IMR-90 (cell line): ENCODE measurements around the gene PTPN4. TPM values are rescaled to one million over a fixed set of nuclear protein-coding genes. Genes with fewer than 3 reads are reported as not detected.

Source experiments
- ATAC-seq: fragments of 200-7000 bp; cut with Tn5 transposase; 2 replicates; pipeline ENCODE4 v1.9.1; 2020; ENCODE audit warnings: low read depth, mild to moderate bottlenecking, moderate library complexity
- BruUV-seq: library from RNA; stranded (reverse); fragments of 400-500 nt; replicated peaks from 2 replicates; lab custom pipeline; 2021; lab: Mats Ljungman, UMichigan
- CTCF ChIA-PET: fragments of 300-600 bp; formaldehyde crosslinking; extraction: SDS; loops from one replicate; lab custom pipeline; 2021; ENCODE audit warnings: antibody characterized with exemption; lab: Yijun Ruan, JAX
- POLR2A ChIA-PET: fragments of 300-600 bp; sonication (Branson Sonifier 250); formaldehyde crosslinking; loops from one replicate; lab custom pipeline; 2022; ENCODE audit warnings: antibody characterized with exemption; ENCODE audit not compliant: unreplicated experiment; lab: Charles Lee
- DNase-seq: peaks from one replicate; pipeline ENCODE4 v3.0.0; 2013
- H2AFZ ChIP-seq: replicated peaks from 2 replicates; pipeline ENCODE3; 2013; ENCODE audit warnings: low read length, mild to moderate bottlenecking; ENCODE audit not compliant: poor library complexity
- H2AK5ac ChIP-seq: 2 replicates; pipeline ENCODE4 v1.6.1; 2013; ENCODE audit warnings: low read depth, low read length, inconsistent platforms
- H2AK9ac ChIP-seq: replicated peaks from 2 replicates; pipeline ENCODE3; 2013; ENCODE audit warnings: mild to moderate bottlenecking, low read depth, low read length, moderate library complexity; ENCODE audit not compliant: poor library complexity
- H2BK120ac ChIP-seq: 2 replicates; pipeline ENCODE4 v1.6.1; 2013; ENCODE audit warnings: low read depth, low read length, inconsistent platforms
- H2BK15ac ChIP-seq: 3 replicates; pipeline ENCODE4 v1.6.1; 2013; ENCODE audit warnings: low read depth, low read length, inconsistent platforms
- H2BK20ac ChIP-seq: 2 replicates; pipeline ENCODE4 v1.6.1; 2013; ENCODE audit warnings: low read depth, mild to moderate bottlenecking, inconsistent platforms, low read length, moderate library complexity
- H2BK5ac ChIP-seq: 2 replicates; pipeline ENCODE4 v1.6.1; 2013; ENCODE audit warnings: mild to moderate bottlenecking, low read depth, low read length, inconsistent platforms; ENCODE audit not compliant: poor library complexity, severe bottlenecking
- H3K14ac ChIP-seq: replicated peaks from 2 replicates; pipeline ENCODE4 v1.6.1; 2013; ENCODE audit warnings: low read depth, low read length, inconsistent platforms
- H3K18ac ChIP-seq: 2 replicates; pipeline ENCODE4 v1.6.1; 2013; ENCODE audit warnings: low read depth, low read length, control low read depth
- H3K23ac ChIP-seq: 2 replicates; pipeline ENCODE4 v1.6.1; 2013; ENCODE audit warnings: low read depth, low read length, inconsistent platforms
- H3K27ac ChIP-seq: 2 replicates; pipeline ENCODE4 v1.5.1; 2013; ENCODE audit warnings: mild to moderate bottlenecking, control low read depth, low read length; ENCODE audit not compliant: insufficient read depth
- H3K27me3 ChIP-seq: 2 replicates; pipeline ENCODE4 v1.6.1; 2013; ENCODE audit warnings: low read length; ENCODE audit not compliant: control insufficient read depth, insufficient read depth
- H3K36me3 ChIP-seq: 2 replicates; pipeline ENCODE4 v1.6.1; 2013; ENCODE audit warnings: low read length, mixed read lengths; ENCODE audit not compliant: control insufficient read depth, insufficient read depth
- H3K4ac ChIP-seq: 2 replicates; pipeline ENCODE4 v1.6.1; 2013; ENCODE audit warnings: low read depth, low read length, inconsistent platforms
- H3K4me1 ChIP-seq: 2 replicates; pipeline ENCODE4 v1.6.1; 2013; ENCODE audit warnings: low read length, mixed read lengths; ENCODE audit not compliant: control insufficient read depth, insufficient read depth
- H3K4me2 ChIP-seq: 2 replicates; pipeline ENCODE4 v1.6.1; 2013; ENCODE audit warnings: low read depth, mild to moderate bottlenecking, control low read depth, low read length, moderate library complexity
- H3K4me3 ChIP-seq: 2 replicates; pipeline ENCODE4 v1.5.1; 2013; ENCODE audit warnings: low read depth, mild to moderate bottlenecking, control low read depth, low read length, moderate library complexity; ENCODE audit not compliant: insufficient read depth
- H3K56ac ChIP-seq: 2 replicates; pipeline ENCODE4 v1.6.1; 2013; ENCODE audit warnings: low read length, inconsistent platforms; ENCODE audit not compliant: insufficient read depth; ENCODE audit errors: extremely low read depth
- H3K79me1 ChIP-seq, 2 experiments: 2 replicates each; pipeline ENCODE4 v1.6.1; 2013; ENCODE audit warnings: low read length in 2 of 2, inconsistent platforms in 1 of 2, low read depth in 1 of 2
- H3K9ac ChIP-seq: 2 replicates; pipeline ENCODE4 v1.6.1; 2013; ENCODE audit warnings: low read depth, low read length, control low read depth
- H3K9me1 ChIP-seq: 2 replicates; pipeline ENCODE4 v1.6.1; 2013; ENCODE audit warnings: low read length, inconsistent platforms; ENCODE audit not compliant: insufficient read depth
- H3K9me3 ChIP-seq: 2 replicates; pipeline ENCODE4 v1.6.1; 2013; ENCODE audit warnings: low read length; ENCODE audit not compliant: control insufficient read depth, insufficient read depth
- H4K20me1 ChIP-seq: 2 replicates; pipeline ENCODE4 v1.6.1; 2013; ENCODE audit warnings: low read length, inconsistent platforms; ENCODE audit not compliant: insufficient read depth
- H4K5ac ChIP-seq: 2 replicates; pipeline ENCODE4 v1.6.1; 2013; ENCODE audit warnings: mild to moderate bottlenecking, low read depth, low read length, control low read depth
- H4K8ac ChIP-seq, 2 experiments: 2 replicates each; pipeline ENCODE4 v1.6.1; 2013; ENCODE audit warnings: low read depth in 2 of 2, low read length in 2 of 2, control low read depth in 1 of 2, inconsistent platforms in 1 of 2
- H4K91ac ChIP-seq: 2 replicates; pipeline ENCODE4 v1.6.1; 2013; ENCODE audit warnings: low read depth, low read length, inconsistent platforms; ENCODE audit not compliant: insufficient read depth
- CHD1 ChIP-seq: IDR thresholded peaks from 2 replicates; pipeline ENCODE4 v1.6.1; 2012; ENCODE audit warnings: low read depth, low read length, improper control_type of control experiment
- FOS ChIP-seq: fragments of 150-350 bp; IDR thresholded peaks from 2 replicates; pipeline ENCODE4 v1.6.1; 2016; ENCODE audit warnings: low read depth, low read length
- POLR2A ChIP-seq: IDR thresholded peaks from 2 replicates; pipeline ENCODE4 v1.6.1; 2012; ENCODE audit warnings: mild to moderate bottlenecking, low read depth, low read length
- RAD21 ChIP-seq: IDR thresholded peaks from 2 replicates; pipeline ENCODE4 v1.6.1; 2012; ENCODE audit warnings: low read length, improper control_type of control experiment
- RCOR1 ChIP-seq: IDR thresholded peaks from 2 replicates; pipeline ENCODE4 v1.6.1; 2012; ENCODE audit warnings: mild to moderate bottlenecking, low read length, improper control_type of control experiment; ENCODE audit not compliant: insufficient replicate concordance
- RFX5 ChIP-seq: IDR thresholded peaks from 2 replicates; pipeline ENCODE4 v1.8.0; 2012; ENCODE audit warnings: low read depth, mild to moderate bottlenecking, low read length, moderate library complexity
- SMC3 ChIP-seq: fragments of 150-350 bp; IDR thresholded peaks from 2 replicates; pipeline ENCODE4 v1.6.1; 2016; ENCODE audit warnings: low read depth, mild to moderate bottlenecking, antibody characterized with exemption, low read length, moderate library complexity
- whole genome bisulfite sequencing, 2 experiments: methylation state at CpG; one replicate each; pipeline versions ENCODE4 v1.1.5 to v1.1.7; 2013; ENCODE audit warnings: missing lambda C conversion rate in 2 of 2; ENCODE audit not compliant: insufficient read length in 1 of 2; ENCODE audit errors: extremely low coverage in 2 of 2; 5-methylcytosine and 5-hydroxymethylcytosine counted together
- dilution Hi-C: fragments of 300-500 bp; cut with HindIII; formaldehyde crosslinking; loops from one replicate; pipeline ENCODE4 v1.14.3; 2018; ENCODE audit warnings: low sequenced_read_pairs; ENCODE audit not compliant: unreplicated experiment
- in situ Hi-C: fragments of 300-500 bp; cut with MboI; formaldehyde crosslinking; loops from 3 replicates; pipeline ENCODE4 v1.14.3; 2019; ENCODE audit warnings: low sequenced_read_pairs, inconsistent platforms, mixed read lengths
- intact Hi-C: fragments of 100-400 bp; cut with micrococcal nuclease; formaldehyde crosslinking; loops from 2 replicates; pipeline ENCODE4 v1.10.0; 2022
- polyA plus RNA-seq, 3 experiments: library from polyadenylated mRNA; depleted of rRNA; stranded (reverse); fragments of >200 nt; gene quantifications; 2 replicates each; pipeline ENCODE4 v1.2.3, GENCODE V29; 2012; ENCODE audit warnings: low replicate concordance in 1 of 3
- total RNA-seq: library from RNA; depleted of rRNA; stranded (reverse); fragments of >200 nt; gene quantifications from 2 replicates; pipeline ENCODE4 v1.2.3, GENCODE V29; 2012
- TF ChIP-seq, protein P1 (sequence below): fragments of 150-350 bp; IDR thresholded peaks from 2 replicates; pipeline ENCODE4 v1.6.1; 2017; ENCODE audit warnings: mild to moderate bottlenecking, antibody characterized with exemption, low read length, low read depth
- TF ChIP-seq, protein P2 (sequence below): conservative IDR thresholded peaks from 2 replicates; pipeline ENCODE4 v1.5.1; 2012; ENCODE audit warnings: mild to moderate bottlenecking, low read depth, low read length, improper control_type of control experiment

PTPN4 gene
- total and polyA plus RNA-seq, 2 of the 4 experiments (the other 2 are of a cell fraction) = 2.9 to 19.2 TPM

DNA sequence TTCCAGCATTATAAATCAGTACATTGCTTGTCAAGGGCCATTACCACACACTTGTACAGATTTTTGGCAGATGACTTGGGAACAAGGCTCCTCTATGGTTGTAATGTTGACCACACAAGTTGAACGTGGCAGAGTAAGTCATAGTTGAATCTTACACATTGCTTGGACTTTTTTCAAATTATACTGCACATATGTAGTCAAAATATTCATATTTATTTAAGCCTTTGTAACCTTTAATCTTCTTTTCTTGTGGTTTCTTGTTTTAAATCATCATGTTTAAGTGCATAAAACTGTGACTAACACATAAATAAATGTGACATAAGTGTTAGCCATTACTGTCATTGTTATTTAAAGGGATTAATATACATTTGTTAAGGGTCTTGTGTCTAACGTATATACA lies 201.1 kb downstream of the PTPN4 start:
- Histone ChIP-seq H4K8ac (no peak overlapping the region), H2BK15ac (no peak overlapping the region), H3K23ac (no peak overlapping the region), H2BK120ac (no peak overlapping the region), H3K4me2 (no peak overlapping the region), H3K79me1 (no peaks in the 10 kb centered on the region; a peak in 1 of 4 replicates), H3K4ac (no peak overlapping the region), H3K14ac (no peak overlapping the region), H2AK5ac (no peak overlapping the region), H3K27me3 (no peaks in the 10 kb centered on the region), H3K9me3 (no peaks in the 10 kb centered on the region), H2BK20ac (no peak overlapping the region), H2BK5ac (no peak overlapping the region), H3K18ac (no peak overlapping the region), H2AK9ac (no peak overlapping the region), H3K9me1 (no peaks in the 10 kb centered on the region), H3K4me3 (no peak overlapping the region), H3K4me1 (peaks cover 6% of the 10 kb centered on the region), H3K9ac (no peak overlapping the region), H4K91ac (no peak overlapping the region), H4K5ac (no peak overlapping the region), H4K20me1 (no peaks in the 10 kb centered on the region), H3K36me3 (peaks cover 3% of the 10 kb centered on the region; the same call in 1 of the 2 replicates), H3K56ac (no peak overlapping the region), H3K27ac (no peak overlapping the region), H2AFZ (no peak overlapping the region)
- no TSS peak for BruUV-seq
- TF ChIP-seq POLR2A = no peak
- TF ChIP-seq, protein P1, sequence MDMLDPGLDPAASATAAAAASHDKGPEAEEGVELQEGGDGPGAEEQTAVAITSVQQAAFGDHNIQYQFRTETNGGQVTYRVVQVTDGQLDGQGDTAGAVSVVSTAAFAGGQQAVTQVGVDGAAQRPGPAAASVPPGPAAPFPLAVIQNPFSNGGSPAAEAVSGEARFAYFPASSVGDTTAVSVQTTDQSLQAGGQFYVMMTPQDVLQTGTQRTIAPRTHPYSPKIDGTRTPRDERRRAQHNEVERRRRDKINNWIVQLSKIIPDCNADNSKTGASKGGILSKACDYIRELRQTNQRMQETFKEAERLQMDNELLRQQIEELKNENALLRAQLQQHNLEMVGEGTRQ = no peak
- no peak for TF ChIP-seq CHD1
- TF ChIP-seq, protein P2, sequence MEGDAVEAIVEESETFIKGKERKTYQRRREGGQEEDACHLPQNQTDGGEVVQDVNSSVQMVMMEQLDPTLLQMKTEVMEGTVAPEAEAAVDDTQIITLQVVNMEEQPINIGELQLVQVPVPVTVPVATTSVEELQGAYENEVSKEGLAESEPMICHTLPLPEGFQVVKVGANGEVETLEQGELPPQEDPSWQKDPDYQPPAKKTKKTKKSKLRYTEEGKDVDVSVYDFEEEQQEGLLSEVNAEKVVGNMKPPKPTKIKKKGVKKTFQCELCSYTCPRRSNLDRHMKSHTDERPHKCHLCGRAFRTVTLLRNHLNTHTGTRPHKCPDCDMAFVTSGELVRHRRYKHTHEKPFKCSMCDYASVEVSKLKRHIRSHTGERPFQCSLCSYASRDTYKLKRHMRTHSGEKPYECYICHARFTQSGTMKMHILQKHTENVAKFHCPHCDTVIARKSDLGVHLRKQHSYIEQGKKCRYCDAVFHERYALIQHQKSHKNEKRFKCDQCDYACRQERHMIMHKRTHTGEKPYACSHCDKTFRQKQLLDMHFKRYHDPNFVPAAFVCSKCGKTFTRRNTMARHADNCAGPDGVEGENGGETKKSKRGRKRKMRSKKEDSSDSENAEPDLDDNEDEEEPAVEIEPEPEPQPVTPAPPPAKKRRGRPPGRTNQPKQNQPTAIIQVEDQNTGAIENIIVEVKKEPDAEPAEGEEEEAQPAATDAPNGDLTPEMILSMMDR = no peak
- no peak for TF ChIP-seq SMC3
- no peak for TF ChIP-seq RAD21
- no peak for TF ChIP-seq RCOR1
- no peak for TF ChIP-seq FOS
- no peak for TF ChIP-seq RFX5
- peak; percentile 82 for DNase-seq
- no CpG with 5 or more reads among the region's 2 CpGs for WGBS, 2 experiments
- in situ Hi-C loops (no loop called here), dilution Hi-C loops (no loop called here), intact Hi-C loops (no loop called here)
- ChIA-PET POLR2A (no interaction called here), CTCF (no interaction called here)
- ATAC-seq = no peak
